Loucy (cell line): ENCODE results near the gene CTTNBP2.

Source experiments
- H2AFZ ChIP-seq: fragments of 200-600 bp; sonication (generic); 2 replicates; pipeline ENCODE4 v1.6.0; 2016; ENCODE audit warnings: antibody characterized with exemption, mild to moderate bottlenecking, low read length, moderate library complexity
- H3F3A ChIP-seq: fragments of 200-600 bp; 2 replicates; pipeline ENCODE4 v1.6.0; 2016; ENCODE audit warnings: antibody characterized with exemption, low read depth, mild to moderate bottlenecking
- H3K27me3 ChIP-seq: fragments of 200-600 bp; sonication (generic); 2 replicates; pipeline ENCODE4 v1.6.1; 2014; ENCODE audit warnings: low read length, mild to moderate bottlenecking; ENCODE audit not compliant: insufficient read depth, poor library complexity, severe bottlenecking
- H3K36me3 ChIP-seq: fragments of 200-600 bp; sonication (generic); 2 replicates; pipeline ENCODE4 v1.6.1; 2016; ENCODE audit warnings: low read length; ENCODE audit not compliant: insufficient read depth
- H3K4me1 ChIP-seq: fragments of 200-600 bp; sonication (generic); 2 replicates; pipeline ENCODE4 v1.5.1; 2014; ENCODE audit warnings: low read length, mild to moderate bottlenecking; ENCODE audit not compliant: insufficient read depth, poor library complexity, severe bottlenecking
- H3K4me2 ChIP-seq: fragments of 200-600 bp; sonication (generic); 2 replicates; pipeline ENCODE4 v1.6.0; 2014; ENCODE audit warnings: antibody characterized with exemption, low read length, low read depth, mild to moderate bottlenecking; ENCODE audit not compliant: poor library complexity, severe bottlenecking
- H3K4me3 ChIP-seq: fragments of 200-600 bp; sonication (generic); 2 replicates; pipeline ENCODE4 v1.5.1; 2014; ENCODE audit warnings: low read length, mild to moderate bottlenecking, mixed read lengths; ENCODE audit not compliant: poor library complexity, severe bottlenecking
- H3K79me2 ChIP-seq: fragments of 200-600 bp; sonication (generic); 2 replicates; pipeline ENCODE4 v1.6.1; 2014; ENCODE audit warnings: low read length; ENCODE audit not compliant: insufficient read depth
- H3K9ac ChIP-seq: fragments of 200-600 bp; sonication (generic); 2 replicates; pipeline ENCODE4 v1.6.0; 2014; ENCODE audit warnings: mild to moderate bottlenecking, low read depth, low read length, moderate library complexity; ENCODE audit not compliant: poor library complexity, severe bottlenecking
- H3K9me2 ChIP-seq: fragments of 200-600 bp; sonication (generic); replicated peaks from 2 replicates; pipeline ENCODE4 v1.6.1; 2016; ENCODE audit warnings: low read depth, low read length, mixed read lengths
- H3K9me3 ChIP-seq: fragments of 200-600 bp; sonication (generic); 2 replicates; pipeline ENCODE4 v1.6.1; 2014; ENCODE audit warnings: mild to moderate bottlenecking, antibody characterized with exemption, low read length, low read depth; ENCODE audit not compliant: insufficient read depth
- H4K20me1 ChIP-seq: fragments of 200-600 bp; sonication (generic); 2 replicates; pipeline ENCODE4 v1.6.0; 2014; ENCODE audit warnings: antibody characterized with exemption, low read length, mild to moderate bottlenecking; ENCODE audit not compliant: insufficient read depth, poor library complexity, severe bottlenecking
- EZH2phosphoT487 ChIP-seq: fragments of 200-600 bp; IDR thresholded peaks from 2 replicates; pipeline ENCODE4 v1.6.1; 2018; ENCODE audit warnings: antibody characterized with exemption, mild to moderate bottlenecking, moderate library complexity, borderline replicate concordance
- TF ChIP-seq, protein P1 (sequence below): fragments of 200-600 bp; sonication (generic); conservative IDR thresholded peaks from 2 replicates; pipeline ENCODE4 v1.5.1; 2014; ENCODE audit warnings: mild to moderate bottlenecking, antibody characterized with exemption, low read length

CTTNBP2 gene

DNA sequence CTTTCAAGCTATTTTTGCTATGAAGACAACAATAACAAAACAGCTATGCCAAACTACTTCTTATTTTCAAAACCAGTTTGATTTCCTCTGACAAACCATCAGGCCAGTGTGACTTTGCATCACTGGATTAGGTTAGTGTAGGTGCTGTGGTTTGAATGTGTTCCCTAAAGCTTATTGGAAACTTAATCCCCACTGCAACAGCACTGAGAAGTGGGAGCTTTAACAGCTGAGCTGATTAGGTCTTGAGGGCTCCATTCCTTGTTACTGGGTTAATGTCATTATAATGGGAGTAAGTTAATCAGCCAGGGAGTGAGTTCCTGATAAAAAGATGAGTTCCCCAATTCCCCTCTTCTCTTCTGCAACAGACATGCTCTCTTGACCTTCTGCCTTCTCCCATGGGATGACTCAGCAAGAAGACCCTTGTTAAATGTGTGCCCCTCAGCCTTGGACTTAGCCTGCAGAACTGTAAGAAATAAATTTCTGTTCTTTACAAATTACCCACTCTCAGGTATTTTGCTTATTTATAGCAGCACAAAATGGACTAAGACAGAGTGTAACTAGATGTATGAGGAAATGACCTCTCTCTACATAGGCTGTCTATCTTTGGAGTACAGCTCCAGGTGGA lies 186.8 kb downstream of the CTTNBP2 start:
- Histone ChIP-seq H3K9ac (no peak overlapping the region), H3K4me3 (no peak overlapping the region), H2AFZ (0 out of 2 replicates have a peak overlapping the region, but pooled peaks have one; percentile 21), H3K9me3 (no peaks in the 10 kb centered on the region), H3F3A (no peaks in the 10 kb centered on the region), H3K79me2 (no peaks in the 10 kb centered on the region), H3K36me3 (no peaks in the 10 kb centered on the region), H3K4me1 (peaks cover 9% of the 10 kb centered on the region), H3K9me2 (no peaks in the 10 kb centered on the region), H3K27me3 (no peaks in the 10 kb centered on the region), H3K4me2 (no peak overlapping the region), H4K20me1 (no peaks in the 10 kb centered on the region)
- TF ChIP-seq, protein P1, sequence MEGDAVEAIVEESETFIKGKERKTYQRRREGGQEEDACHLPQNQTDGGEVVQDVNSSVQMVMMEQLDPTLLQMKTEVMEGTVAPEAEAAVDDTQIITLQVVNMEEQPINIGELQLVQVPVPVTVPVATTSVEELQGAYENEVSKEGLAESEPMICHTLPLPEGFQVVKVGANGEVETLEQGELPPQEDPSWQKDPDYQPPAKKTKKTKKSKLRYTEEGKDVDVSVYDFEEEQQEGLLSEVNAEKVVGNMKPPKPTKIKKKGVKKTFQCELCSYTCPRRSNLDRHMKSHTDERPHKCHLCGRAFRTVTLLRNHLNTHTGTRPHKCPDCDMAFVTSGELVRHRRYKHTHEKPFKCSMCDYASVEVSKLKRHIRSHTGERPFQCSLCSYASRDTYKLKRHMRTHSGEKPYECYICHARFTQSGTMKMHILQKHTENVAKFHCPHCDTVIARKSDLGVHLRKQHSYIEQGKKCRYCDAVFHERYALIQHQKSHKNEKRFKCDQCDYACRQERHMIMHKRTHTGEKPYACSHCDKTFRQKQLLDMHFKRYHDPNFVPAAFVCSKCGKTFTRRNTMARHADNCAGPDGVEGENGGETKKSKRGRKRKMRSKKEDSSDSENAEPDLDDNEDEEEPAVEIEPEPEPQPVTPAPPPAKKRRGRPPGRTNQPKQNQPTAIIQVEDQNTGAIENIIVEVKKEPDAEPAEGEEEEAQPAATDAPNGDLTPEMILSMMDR = no peak
- no peak for TF ChIP-seq EZH2phosphoT487

DNA sequence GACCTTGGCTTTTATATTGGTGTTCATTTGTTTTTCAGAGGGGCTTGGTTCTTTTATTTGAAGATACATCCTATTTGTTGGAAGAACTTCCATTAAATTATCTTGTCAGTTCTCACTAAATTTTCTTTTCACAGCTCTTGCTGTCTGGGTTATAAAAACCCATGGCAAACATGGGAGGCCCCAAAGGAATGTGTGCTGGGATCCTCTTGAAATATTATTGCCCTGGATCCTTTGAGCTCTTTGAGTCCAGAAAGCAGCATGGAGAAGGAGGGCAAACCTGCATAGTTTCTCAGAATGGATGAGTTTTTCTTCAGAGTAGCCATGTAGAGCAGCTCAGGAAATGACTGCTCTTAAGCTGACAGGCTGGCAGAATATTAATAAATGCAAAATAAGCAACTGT lies 187.4 kb downstream of the CTTNBP2 start:
- H3K4me3 ChIP-seq = no peak overlapping the region
- TF ChIP-seq, protein P1 = no peak
- no peak for TF ChIP-seq EZH2phosphoT487
- H2AFZ ChIP-seq = no peak overlapping the region
- H3K27me3 ChIP-seq = no peaks in the 10 kb centered on the region
- no peaks in the 10 kb centered on the region for H3K36me3 ChIP-seq
- no peak overlapping the region for H3K4me2 ChIP-seq
- H3F3A ChIP-seq = no peaks in the 10 kb centered on the region
- no peaks in the 10 kb centered on the region for H3K9me3 ChIP-seq
- H3K9me2 ChIP-seq = no peaks in the 10 kb centered on the region
- no peak overlapping the region for H3K9ac ChIP-seq
- H3K4me1 ChIP-seq = peaks cover 9% of the 10 kb centered on the region
- H3K79me2 ChIP-seq = no peaks in the 10 kb centered on the region
- H4K20me1 ChIP-seq = no peaks in the 10 kb centered on the region

DNA sequence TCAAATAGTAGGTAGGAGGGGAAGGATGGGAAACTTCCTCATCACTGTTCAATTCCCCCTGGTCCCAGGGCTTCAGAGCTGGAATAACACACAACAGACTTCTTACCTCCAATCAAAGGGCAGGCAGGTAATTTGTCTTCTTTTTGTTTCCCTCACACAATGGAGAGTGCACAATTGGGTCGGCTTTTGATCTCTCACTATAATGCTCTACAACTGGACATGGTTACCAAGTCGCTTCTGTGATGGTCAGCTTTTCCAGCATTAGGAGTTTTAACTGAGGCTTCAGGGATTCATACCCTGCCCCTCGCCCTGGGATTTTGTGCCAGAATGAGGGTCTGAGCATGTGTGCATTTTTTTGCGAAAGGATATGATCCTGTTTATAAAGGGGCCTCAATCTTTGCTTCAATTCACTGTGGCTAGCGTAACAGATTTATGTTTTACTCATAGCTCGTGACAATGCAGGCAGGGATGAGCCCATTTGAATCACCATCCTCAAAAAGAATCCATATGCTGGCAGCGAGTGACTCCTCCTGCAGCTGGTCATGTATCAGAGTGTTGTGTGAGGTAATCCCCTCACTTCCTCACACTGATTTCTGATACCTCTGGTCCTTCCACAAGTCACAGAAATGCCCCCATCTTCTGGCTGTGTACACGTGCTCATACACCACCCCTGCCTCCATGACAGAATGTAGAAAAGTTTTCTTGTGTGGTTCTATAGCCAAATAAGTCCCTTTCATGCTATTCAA lies 189.6 kb downstream of the CTTNBP2 start:
- Histone ChIP-seq H3K9me2 (no peaks in the 10 kb centered on the region), H3K4me1 (peaks cover 9% of the 10 kb centered on the region), H4K20me1 (no peaks in the 10 kb centered on the region), H3K9me3 (no peaks in the 10 kb centered on the region), H3K27me3 (no peaks in the 10 kb centered on the region), H3K4me2 (no peak overlapping the region), H3F3A (no peaks in the 10 kb centered on the region), H3K4me3 (no peak overlapping the region), H2AFZ (no peak overlapping the region), H3K79me2 (no peaks in the 10 kb centered on the region), H3K36me3 (no peaks in the 10 kb centered on the region), H3K9ac (no peak overlapping the region)
- TF ChIP-seq, protein P1 = no peak
- no peak for TF ChIP-seq EZH2phosphoT487
